Trophoblast cell (in vitro differentiated cells and primary cell): ENCODE results near the gene CD59.

Experiments used
- DNase-seq, 2 donors: peaks; one replicate each; pipeline ENCODE4 v3.0.0-alpha.2; 2016
- H2AFZ ChIP-seq: 2 replicates; pipeline ENCODE4 v1.6.1; 2013; ENCODE audit warnings: low read length, moderate library complexity, mild to moderate bottlenecking; ENCODE audit not compliant: insufficient read depth, poor library complexity
- H2AK5ac ChIP-seq: 2 replicates; pipeline ENCODE4 v1.6.1; 2013; ENCODE audit warnings: mild to moderate bottlenecking, low read length
- H2BK120ac ChIP-seq: 2 replicates; pipeline ENCODE4 v1.6.1; 2013; ENCODE audit warnings: low read length, mild to moderate bottlenecking, moderate library complexity; ENCODE audit not compliant: insufficient read depth, poor library complexity
- H2BK12ac ChIP-seq: 2 replicates; pipeline ENCODE4 v1.6.1; 2013; ENCODE audit warnings: mild to moderate bottlenecking, low read length, moderate library complexity
- H2BK5ac ChIP-seq: 2 replicates; pipeline ENCODE4 v1.6.1; 2013; ENCODE audit warnings: low read length, low read depth, moderate library complexity, mild to moderate bottlenecking; ENCODE audit not compliant: poor library complexity
- H3K14ac ChIP-seq: 2 replicates; pipeline ENCODE4 v1.6.1; 2013; ENCODE audit warnings: mild to moderate bottlenecking, low read length
- H3K18ac ChIP-seq: 2 replicates; pipeline ENCODE4 v1.6.1; 2013; ENCODE audit warnings: mild to moderate bottlenecking, low read length
- H3K23ac ChIP-seq: 2 replicates; pipeline ENCODE4 v1.6.1; 2013; ENCODE audit warnings: low read length
- H3K27ac ChIP-seq: 2 replicates; pipeline ENCODE4 v1.5.1; 2013; ENCODE audit warnings: low read depth, mild to moderate bottlenecking, inconsistent platforms, low read length, moderate library complexity
- H3K27me3 ChIP-seq: 2 replicates; pipeline ENCODE4 v1.6.1; 2013; ENCODE audit warnings: inconsistent platforms, mild to moderate bottlenecking, low read length, moderate library complexity; ENCODE audit not compliant: insufficient read depth
- H3K36me3 ChIP-seq, 2 experiments: 1 replicate in 1 of 2; 2 replicates in 1 of 2; pipeline ENCODE4 v1.6.1; 2013; ENCODE audit warnings: low read length in 2 of 2, mild to moderate bottlenecking in 2 of 2, moderate library complexity in 1 of 2; ENCODE audit not compliant: insufficient read depth in 2 of 2, control insufficient read depth in 1 of 2
- H3K4ac ChIP-seq: 2 replicates; pipeline ENCODE4 v1.6.1; 2013; ENCODE audit warnings: low read depth, mild to moderate bottlenecking, low read length, moderate library complexity
- H3K4me1 ChIP-seq, 2 experiments: 1 replicate in 1 of 2; 2 replicates in 1 of 2; pipeline ENCODE4 v1.6.1; 2013; ENCODE audit warnings: low read length in 2 of 2, mild to moderate bottlenecking in 2 of 2, moderate library complexity in 1 of 2; ENCODE audit not compliant: insufficient read depth in 2 of 2, control insufficient read depth in 1 of 2
- H3K4me2 ChIP-seq: 2 replicates; pipeline ENCODE4 v1.6.1; 2013; ENCODE audit warnings: inconsistent platforms, mild to moderate bottlenecking, low read length, moderate library complexity
- H3K4me3 ChIP-seq: 2 replicates; pipeline ENCODE4 v1.5.1; 2013; ENCODE audit warnings: mild to moderate bottlenecking, low read depth, low read length, inconsistent platforms
- H3K79me1 ChIP-seq: one replicate; pipeline ENCODE4 v1.6.1; 2013; ENCODE audit warnings: low read length
- H3K79me2 ChIP-seq: 2 replicates; pipeline ENCODE4 v1.6.1; 2013; ENCODE audit warnings: low read length, mild to moderate bottlenecking; ENCODE audit not compliant: control insufficient read depth, insufficient read depth, poor library complexity
- H3K9ac ChIP-seq: 2 replicates; pipeline ENCODE4 v1.6.1; 2013; ENCODE audit warnings: mild to moderate bottlenecking, low read length
- H3K9me3 ChIP-seq: 2 replicates; pipeline ENCODE4 v1.6.1; 2013; ENCODE audit warnings: low read depth, mild to moderate bottlenecking, control low read depth, inconsistent platforms, low read length; ENCODE audit not compliant: insufficient read depth
- H4K12ac ChIP-seq: 2 replicates; pipeline ENCODE4 v1.6.1; 2013; ENCODE audit warnings: low read depth, mild to moderate bottlenecking, low read length, moderate library complexity
- H4K8ac ChIP-seq: 2 replicates; pipeline ENCODE4 v1.6.1; 2013; ENCODE audit warnings: low read depth, mild to moderate bottlenecking, low read length, moderate library complexity
- H4K91ac ChIP-seq: one replicate; pipeline ENCODE4 v1.6.1; 2013; ENCODE audit warnings: low read depth, mild to moderate bottlenecking, low read length, moderate library complexity
- WGBS: extraction: QIAGEN DNeasy Blood & Tissue Kit; methylation state at CpG from one replicate; pipeline ENCODE4 v1.1.7; 2013; ENCODE audit warnings: missing lambda C conversion rate; ENCODE audit not compliant: insufficient read length, insufficient coverage; ENCODE audit errors: extremely low coverage; 5-methylcytosine and 5-hydroxymethylcytosine counted together

The CD59 gene

DNA sequence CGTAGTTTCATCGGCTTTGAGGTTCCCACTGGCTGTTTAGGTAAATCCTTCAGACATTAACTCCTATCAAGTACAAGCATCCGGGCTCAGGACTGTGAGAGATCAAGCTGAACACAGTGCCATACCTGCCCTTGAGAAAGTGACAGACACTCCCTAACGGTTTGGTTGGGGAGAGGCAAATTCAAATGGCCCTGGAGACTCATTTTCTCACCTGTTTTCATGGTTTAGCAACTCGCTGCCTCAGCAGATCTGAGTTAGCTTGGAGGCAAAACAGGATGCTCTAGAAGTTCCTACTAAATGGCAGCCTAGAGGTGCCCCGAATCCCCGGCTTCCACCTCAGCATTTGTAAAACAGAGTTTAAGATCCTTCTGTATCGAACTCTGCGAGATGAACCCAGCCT, 41.7 kb upstream of the CD59 start:
- Histone ChIP-seq H3K79me2 (peaks cover 6% of the 10 kb centered on the region), H2BK5ac (no peak overlapping the region), H3K14ac (no peak overlapping the region), H3K4ac (no peak overlapping the region), H3K4me3 (no peak overlapping the region), H2BK120ac (no peak overlapping the region), H3K9me3 (no peaks in the 10 kb centered on the region), H3K36me3 (no peaks in the 10 kb centered on the region), H2BK12ac (no peak overlapping the region), H4K91ac (no peak overlapping the region), H3K18ac (no peak overlapping the region), H2AFZ (no peak overlapping the region), H3K9ac (no peak overlapping the region), H4K12ac (no peak overlapping the region), H3K23ac (no peak overlapping the region), H3K27ac (no peak overlapping the region), H4K8ac (no peak overlapping the region), H3K79me1 (peaks cover 10% of the 10 kb centered on the region), H2AK5ac (no peak overlapping the region), H3K4me2 (no peak overlapping the region), H3K27me3 (no peaks in the 10 kb centered on the region), H3K4me1 (peaks cover 12 to 13% of the 10 kb centered on the region in 2 experiments)
- DNase-seq = no peak
- no CpG with 5 or more reads among the region's 9 CpGs for WGBS

DNA sequence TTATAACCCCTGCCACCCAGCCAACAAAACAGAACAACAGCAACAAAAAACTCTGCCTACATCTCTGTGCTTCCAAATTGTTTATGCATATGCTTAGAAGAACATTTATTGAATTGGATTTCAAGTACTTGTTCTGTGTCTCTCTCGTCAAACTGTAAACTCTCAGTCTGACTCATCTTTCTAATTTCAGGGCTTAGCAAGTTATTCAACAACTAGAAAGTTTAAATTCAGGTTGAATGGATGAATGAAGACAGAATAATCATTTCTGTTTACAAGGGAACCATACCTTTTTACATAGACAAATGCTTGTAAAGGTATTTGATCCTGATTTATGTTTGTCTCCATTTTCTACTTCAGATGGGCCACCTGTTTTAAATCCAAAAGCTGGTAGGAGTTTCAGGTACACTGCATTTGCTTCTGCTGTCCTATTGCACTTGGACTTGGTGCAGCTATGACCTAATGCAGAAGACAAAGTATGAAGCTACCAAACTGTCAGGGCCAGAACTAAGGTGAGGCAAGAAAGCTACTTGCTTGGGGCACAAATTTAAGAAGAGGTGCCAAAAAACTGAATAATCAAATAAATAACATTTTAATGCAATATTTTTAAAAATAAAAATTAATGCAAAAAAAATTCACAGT, 39.7 kb upstream of the CD59 start:
- H3K23ac ChIP-seq = no peak overlapping the region
- H3K4me2 ChIP-seq = no peak overlapping the region
- no peak for DNase-seq
- H3K4me3 ChIP-seq = no peak overlapping the region
- H2BK12ac ChIP-seq = no peak overlapping the region
- no peaks in the 10 kb centered on the region for H3K9me3 ChIP-seq
- no peaks in the 10 kb centered on the region for H3K27me3 ChIP-seq
- H4K12ac ChIP-seq = no peak overlapping the region
- H4K91ac ChIP-seq = no peak overlapping the region
- H2BK5ac ChIP-seq = no peak overlapping the region
- H3K18ac ChIP-seq = no peak overlapping the region
- no peak overlapping the region for H2AFZ ChIP-seq
- H3K9ac ChIP-seq = no peak overlapping the region
- no peak overlapping the region for H3K4ac ChIP-seq
- H3K14ac ChIP-seq = no peak overlapping the region
- H4K8ac ChIP-seq = no peak overlapping the region
- peaks cover 12 to 17% of the 10 kb centered on the region in 2 experiments for H3K4me1 ChIP-seq
- no CpG with 5 or more reads among the region's 1 CpG for WGBS
- H3K79me1 ChIP-seq = peaks cover 10% of the 10 kb centered on the region
- no peak overlapping the region for H3K27ac ChIP-seq
- H2BK120ac ChIP-seq = no peak overlapping the region
- no peaks in the 10 kb centered on the region for H3K36me3 ChIP-seq
- peaks cover 6% of the 10 kb centered on the region for H3K79me2 ChIP-seq
- H2AK5ac ChIP-seq = no peak overlapping the region

DNA sequence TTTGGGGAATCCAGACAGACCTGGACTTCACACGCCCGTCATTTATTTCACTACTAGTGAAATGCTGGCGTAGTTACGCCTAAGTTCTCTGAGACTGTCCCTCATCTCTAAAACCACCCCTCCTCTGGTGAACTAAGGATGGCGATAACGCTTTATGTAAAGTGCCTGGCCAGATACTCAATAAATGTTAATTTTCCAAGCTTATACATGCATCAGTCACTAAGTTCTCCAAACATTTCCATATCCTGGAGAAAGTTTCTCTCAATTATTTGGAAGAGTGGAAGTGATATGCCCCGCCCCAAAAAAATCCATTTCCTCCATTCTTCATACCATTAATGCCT, 39.2 kb upstream of the CD59 start:
- H4K91ac ChIP-seq = no peak overlapping the region
- H2BK12ac ChIP-seq = no peak overlapping the region
- H3K4me3 ChIP-seq = no peak overlapping the region
- no peak overlapping the region for H3K23ac ChIP-seq
- H3K27ac ChIP-seq = no peak overlapping the region
- no peak overlapping the region for H3K9ac ChIP-seq
- H3K4me1 ChIP-seq = peaks cover 12 to 18% of the 10 kb centered on the region in 2 experiments
- H3K79me1 ChIP-seq = peaks cover 10% of the 10 kb centered on the region
- H3K4me2 ChIP-seq = no peak overlapping the region
- H2AK5ac ChIP-seq = no peak overlapping the region
- peaks cover 6% of the 10 kb centered on the region for H3K79me2 ChIP-seq
- H2BK120ac ChIP-seq = no peak overlapping the region
- no peaks in the 10 kb centered on the region for H3K27me3 ChIP-seq
- H3K36me3 ChIP-seq = no peaks in the 10 kb centered on the region
- no peak overlapping the region for H4K8ac ChIP-seq
- no peak overlapping the region for H2BK5ac ChIP-seq
- H2AFZ ChIP-seq = no peak overlapping the region
- no peak overlapping the region for H3K14ac ChIP-seq
- no peak overlapping the region for H4K12ac ChIP-seq
- no peak overlapping the region for H3K18ac ChIP-seq
- no CpG with 5 or more reads among the region's 7 CpGs for WGBS
- no peak overlapping the region for H3K4ac ChIP-seq
- DNase-seq = no peak
- H3K9me3 ChIP-seq = no peaks in the 10 kb centered on the region

DNA sequence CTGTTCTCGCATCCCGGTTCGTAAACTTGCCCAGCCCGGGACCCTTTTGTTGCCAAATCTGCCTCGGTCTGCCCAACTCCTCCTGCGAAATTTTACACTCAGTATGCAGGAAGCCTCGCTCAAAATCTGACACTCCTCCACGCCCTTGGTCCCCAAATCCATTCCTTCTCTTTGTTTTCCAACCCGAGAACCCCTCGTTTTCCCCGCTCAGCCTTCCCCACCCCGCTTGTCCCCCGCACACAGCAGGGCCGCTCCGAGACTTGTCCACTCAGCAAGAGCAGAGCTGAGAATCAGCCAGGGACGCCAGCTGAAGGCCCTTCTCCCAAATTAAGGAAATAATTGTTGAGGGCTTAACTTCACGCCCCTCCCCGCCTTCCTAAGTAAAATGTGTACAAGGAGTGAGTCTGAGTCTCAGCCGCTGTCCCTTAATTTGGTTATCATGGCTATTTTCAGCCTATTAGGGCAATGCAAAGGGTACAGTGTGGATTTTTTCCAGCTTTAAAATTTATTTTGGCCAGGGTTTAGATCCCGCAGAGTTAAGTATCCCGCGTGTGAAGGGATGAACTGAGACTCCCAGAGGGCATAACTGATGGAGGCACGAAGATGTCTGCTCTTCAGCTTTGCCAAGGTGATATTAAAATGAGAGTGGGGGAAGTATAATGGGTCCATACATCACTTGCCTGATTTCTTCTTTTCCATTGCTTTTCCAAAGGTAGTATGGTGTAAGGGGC, 38.7 kb upstream of the CD59 start:
- peaks cover 6% of the 10 kb centered on the region for H3K79me2 ChIP-seq
- peaks cover 10 to 16% of the 10 kb centered on the region in 2 experiments for H3K4me1 ChIP-seq
- H3K9me3 ChIP-seq = no peaks in the 10 kb centered on the region
- H3K4me2 ChIP-seq = peak overlapping the region; percentile 92
- H2AK5ac ChIP-seq = no peak overlapping the region
- peaks cover 10% of the 10 kb centered on the region for H3K79me1 ChIP-seq
- no peaks in the 10 kb centered on the region for H3K27me3 ChIP-seq
- peaks cover 0 to 2% of the 10 kb centered on the region in 2 experiments for H3K36me3 ChIP-seq
- peak overlapping the region; percentile 63 for H3K14ac ChIP-seq
- peak overlapping the region; percentile 74 for H3K4me3 ChIP-seq
- H2BK12ac ChIP-seq = peak overlapping the region; percentile 63
- H3K18ac ChIP-seq = peak overlapping the region; percentile 64
- H2BK120ac ChIP-seq = peak overlapping the region; percentile 70
- no peak for DNase-seq
- no peak overlapping the region for H3K27ac ChIP-seq
- peak overlapping the region; percentile 58 for H4K91ac ChIP-seq
- H4K8ac ChIP-seq = peak overlapping the region; percentile 70
- WGBS = no CpG with 5 or more reads among the region's 23 CpGs
- H3K23ac ChIP-seq = no peak overlapping the region
- H2BK5ac ChIP-seq = no peak overlapping the region
- no peak overlapping the region for H3K4ac ChIP-seq
- H3K9ac ChIP-seq = peak overlapping the region; percentile 82
- peak overlapping the region; percentile 79 for H4K12ac ChIP-seq
- H2AFZ ChIP-seq = peak overlapping the region; percentile 88
